ENCODE measurements around the gene MAOA.

GRCh38 chrX:43679058-43679457 lies 23.0 kb downstream of the MAOA start:
- TF ChIP-seq CTCF (IDR thresholded peaks at IDR 0.05), result no peak
- no peak for TF ChIP-seq POLR2A (IDR thresholded peaks at IDR 0.05)
